ENCODE measurements around the gene DAB2IP.

Gene DAB2IP

GRCh38 chr9:121661328-121661727, 9.9 kb downstream of the DAB2IP start:
- no peak overlapping the region for H3K4me3 ChIP-seq (ENCODE audit: low read depth, low read length)
- ChIA-PET CTCF (interaction anchor here (0.6 to 2.4 kb wide), 4 partner anchors 34 to 189 kb away, joined by 3 to 7 read pairs (median 5); no protein-coding TSS in a partner anchor), POLR2A (no interaction called here)
- H3K4me1 ChIP-seq (ENCODE audit: control insufficient read depth, insufficient read depth, low read length), result no peaks in the 10 kb centered on the region
- no peaks in the 10 kb centered on the region for H3K9me3 ChIP-seq (ENCODE audit: control insufficient read depth, insufficient read depth, low read depth, low read length)
- peaks cover 0 to 7% of the 10 kb centered on the region in 2 experiments; a peak in 1 of 3 replicates for H3K36me3 ChIP-seq (ENCODE audit: control insufficient read depth in 2 of 2, insufficient read depth in 1 of 2, low read length in 2 of 2)
- no peak overlapping the region for H3K27ac ChIP-seq (ENCODE audit: extremely low read depth, low read depth, low read length)
- no peak for TF ChIP-seq ZNF791 (tag by site-specific recombination; IDR thresholded peaks at IDR 0.05)
- TF ChIP-seq ZFP37 (tag by site-specific recombination; IDR thresholded peaks at IDR 0.05), result no peak
- TF ChIP-seq ZBTB7A (tag by site-specific recombination; IDR thresholded peaks at IDR 0.05; ENCODE audit: low read depth), result no peak
- TF ChIP-seq, protein P1, sequence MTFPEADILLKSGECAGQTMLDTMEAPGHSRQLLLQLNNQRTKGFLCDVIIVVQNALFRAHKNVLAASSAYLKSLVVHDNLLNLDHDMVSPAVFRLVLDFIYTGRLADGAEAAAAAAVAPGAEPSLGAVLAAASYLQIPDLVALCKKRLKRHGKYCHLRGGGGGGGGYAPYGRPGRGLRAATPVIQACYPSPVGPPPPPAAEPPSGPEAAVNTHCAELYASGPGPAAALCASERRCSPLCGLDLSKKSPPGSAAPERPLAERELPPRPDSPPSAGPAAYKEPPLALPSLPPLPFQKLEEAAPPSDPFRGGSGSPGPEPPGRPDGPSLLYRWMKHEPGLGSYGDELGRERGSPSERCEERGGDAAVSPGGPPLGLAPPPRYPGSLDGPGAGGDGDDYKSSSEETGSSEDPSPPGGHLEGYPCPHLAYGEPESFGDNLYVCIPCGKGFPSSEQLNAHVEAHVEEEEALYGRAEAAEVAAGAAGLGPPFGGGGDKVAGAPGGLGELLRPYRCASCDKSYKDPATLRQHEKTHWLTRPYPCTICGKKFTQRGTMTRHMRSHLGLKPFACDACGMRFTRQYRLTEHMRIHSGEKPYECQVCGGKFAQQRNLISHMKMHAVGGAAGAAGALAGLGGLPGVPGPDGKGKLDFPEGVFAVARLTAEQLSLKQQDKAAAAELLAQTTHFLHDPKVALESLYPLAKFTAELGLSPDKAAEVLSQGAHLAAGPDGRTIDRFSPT (tag by site-specific recombination; IDR thresholded peaks at IDR 0.05), result no peak
- no peak for TF ChIP-seq WT1 (tag by site-specific recombination; IDR thresholded peaks at IDR 0.05)
- no peak for TF ChIP-seq ZNF140 (tag by site-specific recombination; IDR thresholded peaks at IDR 0.05)
- TF ChIP-seq ZNF623 (tag by site-specific recombination; IDR thresholded peaks at IDR 0.05), result no peak
- TF ChIP-seq, protein P2, sequence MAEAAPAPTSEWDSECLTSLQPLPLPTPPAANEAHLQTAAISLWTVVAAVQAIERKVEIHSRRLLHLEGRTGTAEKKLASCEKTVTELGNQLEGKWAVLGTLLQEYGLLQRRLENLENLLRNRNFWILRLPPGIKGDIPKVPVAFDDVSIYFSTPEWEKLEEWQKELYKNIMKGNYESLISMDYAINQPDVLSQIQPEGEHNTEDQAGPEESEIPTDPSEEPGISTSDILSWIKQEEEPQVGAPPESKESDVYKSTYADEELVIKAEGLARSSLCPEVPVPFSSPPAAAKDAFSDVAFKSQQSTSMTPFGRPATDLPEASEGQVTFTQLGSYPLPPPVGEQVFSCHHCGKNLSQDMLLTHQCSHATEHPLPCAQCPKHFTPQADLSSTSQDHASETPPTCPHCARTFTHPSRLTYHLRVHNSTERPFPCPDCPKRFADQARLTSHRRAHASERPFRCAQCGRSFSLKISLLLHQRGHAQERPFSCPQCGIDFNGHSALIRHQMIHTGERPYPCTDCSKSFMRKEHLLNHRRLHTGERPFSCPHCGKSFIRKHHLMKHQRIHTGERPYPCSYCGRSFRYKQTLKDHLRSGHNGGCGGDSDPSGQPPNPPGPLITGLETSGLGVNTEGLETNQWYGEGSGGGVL (tag by site-specific recombination; IDR thresholded peaks at IDR 0.05), result no peak
- TF ChIP-seq, protein P3, sequence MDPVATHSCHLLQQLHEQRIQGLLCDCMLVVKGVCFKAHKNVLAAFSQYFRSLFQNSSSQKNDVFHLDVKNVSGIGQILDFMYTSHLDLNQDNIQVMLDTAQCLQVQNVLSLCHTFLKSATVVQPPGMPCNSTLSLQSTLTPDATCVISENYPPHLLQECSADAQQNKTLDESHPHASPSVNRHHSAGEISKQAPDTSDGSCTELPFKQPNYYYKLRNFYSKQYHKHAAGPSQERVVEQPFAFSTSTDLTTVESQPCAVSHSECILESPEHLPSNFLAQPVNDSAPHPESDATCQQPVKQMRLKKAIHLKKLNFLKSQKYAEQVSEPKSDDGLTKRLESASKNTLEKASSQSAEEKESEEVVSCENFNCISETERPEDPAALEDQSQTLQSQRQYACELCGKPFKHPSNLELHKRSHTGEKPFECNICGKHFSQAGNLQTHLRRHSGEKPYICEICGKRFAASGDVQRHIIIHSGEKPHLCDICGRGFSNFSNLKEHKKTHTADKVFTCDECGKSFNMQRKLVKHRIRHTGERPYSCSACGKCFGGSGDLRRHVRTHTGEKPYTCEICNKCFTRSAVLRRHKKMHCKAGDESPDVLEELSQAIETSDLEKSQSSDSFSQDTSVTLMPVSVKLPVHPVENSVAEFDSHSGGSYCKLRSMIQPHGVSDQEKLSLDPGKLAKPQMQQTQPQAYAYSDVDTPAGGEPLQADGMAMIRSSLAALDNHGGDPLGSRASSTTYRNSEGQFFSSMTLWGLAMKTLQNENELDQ (tag by site-specific recombination; IDR thresholded peaks at IDR 0.05; ENCODE audit: low read depth), result no peak
- TF ChIP-seq, protein P4, sequence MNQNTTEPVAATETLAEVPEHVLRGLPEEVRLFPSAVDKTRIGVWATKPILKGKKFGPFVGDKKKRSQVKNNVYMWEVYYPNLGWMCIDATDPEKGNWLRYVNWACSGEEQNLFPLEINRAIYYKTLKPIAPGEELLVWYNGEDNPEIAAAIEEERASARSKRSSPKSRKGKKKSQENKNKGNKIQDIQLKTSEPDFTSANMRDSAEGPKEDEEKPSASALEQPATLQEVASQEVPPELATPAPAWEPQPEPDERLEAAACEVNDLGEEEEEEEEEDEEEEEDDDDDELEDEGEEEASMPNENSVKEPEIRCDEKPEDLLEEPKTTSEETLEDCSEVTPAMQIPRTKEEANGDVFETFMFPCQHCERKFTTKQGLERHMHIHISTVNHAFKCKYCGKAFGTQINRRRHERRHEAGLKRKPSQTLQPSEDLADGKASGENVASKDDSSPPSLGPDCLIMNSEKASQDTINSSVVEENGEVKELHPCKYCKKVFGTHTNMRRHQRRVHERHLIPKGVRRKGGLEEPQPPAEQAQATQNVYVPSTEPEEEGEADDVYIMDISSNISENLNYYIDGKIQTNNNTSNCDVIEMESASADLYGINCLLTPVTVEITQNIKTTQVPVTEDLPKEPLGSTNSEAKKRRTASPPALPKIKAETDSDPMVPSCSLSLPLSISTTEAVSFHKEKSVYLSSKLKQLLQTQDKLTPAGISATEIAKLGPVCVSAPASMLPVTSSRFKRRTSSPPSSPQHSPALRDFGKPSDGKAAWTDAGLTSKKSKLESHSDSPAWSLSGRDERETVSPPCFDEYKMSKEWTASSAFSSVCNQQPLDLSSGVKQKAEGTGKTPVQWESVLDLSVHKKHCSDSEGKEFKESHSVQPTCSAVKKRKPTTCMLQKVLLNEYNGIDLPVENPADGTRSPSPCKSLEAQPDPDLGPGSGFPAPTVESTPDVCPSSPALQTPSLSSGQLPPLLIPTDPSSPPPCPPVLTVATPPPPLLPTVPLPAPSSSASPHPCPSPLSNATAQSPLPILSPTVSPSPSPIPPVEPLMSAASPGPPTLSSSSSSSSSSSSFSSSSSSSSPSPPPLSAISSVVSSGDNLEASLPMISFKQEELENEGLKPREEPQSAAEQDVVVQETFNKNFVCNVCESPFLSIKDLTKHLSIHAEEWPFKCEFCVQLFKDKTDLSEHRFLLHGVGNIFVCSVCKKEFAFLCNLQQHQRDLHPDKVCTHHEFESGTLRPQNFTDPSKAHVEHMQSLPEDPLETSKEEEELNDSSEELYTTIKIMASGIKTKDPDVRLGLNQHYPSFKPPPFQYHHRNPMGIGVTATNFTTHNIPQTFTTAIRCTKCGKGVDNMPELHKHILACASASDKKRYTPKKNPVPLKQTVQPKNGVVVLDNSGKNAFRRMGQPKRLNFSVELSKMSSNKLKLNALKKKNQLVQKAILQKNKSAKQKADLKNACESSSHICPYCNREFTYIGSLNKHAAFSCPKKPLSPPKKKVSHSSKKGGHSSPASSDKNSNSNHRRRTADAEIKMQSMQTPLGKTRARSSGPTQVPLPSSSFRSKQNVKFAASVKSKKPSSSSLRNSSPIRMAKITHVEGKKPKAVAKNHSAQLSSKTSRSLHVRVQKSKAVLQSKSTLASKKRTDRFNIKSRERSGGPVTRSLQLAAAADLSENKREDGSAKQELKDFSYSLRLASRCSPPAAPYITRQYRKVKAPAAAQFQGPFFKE (tag by site-specific recombination; IDR thresholded peaks at IDR 0.05; ENCODE audit: borderline replicate concordance), result no peak
- TF ChIP-seq ZNF341 (tag by site-specific recombination; IDR thresholded peaks at IDR 0.05; ENCODE audit: low read depth), result no peak

- H3K4me3 ChIP-seq (ENCODE audit: low read depth, low read length), result no peak overlapping the region
- CTCF ChIA-PET, result interaction anchor here (0.6 to 2.4 kb wide), 4 partner anchors 33 to 449 kb away, joined by 3 to 7 read pairs (median 6); no protein-coding TSS in a partner anchor
- H3K36me3 ChIP-seq (ENCODE audit: control insufficient read depth in 2 of 2, insufficient read depth in 1 of 2, low read length in 2 of 2), result no peaks in the 10 kb centered on the region
- POLR2A ChIA-PET, result no interaction called here
- no peaks in the 10 kb centered on the region for H3K9me3 ChIP-seq (ENCODE audit: control insufficient read depth, insufficient read depth, low read depth, low read length)
- no peak overlapping the region for H3K27ac ChIP-seq (ENCODE audit: extremely low read depth, low read depth, low read length)
- no peaks in the 10 kb centered on the region for H3K4me1 ChIP-seq (ENCODE audit: control insufficient read depth, insufficient read depth, low read length)
- TF ChIP-seq, protein P5, sequence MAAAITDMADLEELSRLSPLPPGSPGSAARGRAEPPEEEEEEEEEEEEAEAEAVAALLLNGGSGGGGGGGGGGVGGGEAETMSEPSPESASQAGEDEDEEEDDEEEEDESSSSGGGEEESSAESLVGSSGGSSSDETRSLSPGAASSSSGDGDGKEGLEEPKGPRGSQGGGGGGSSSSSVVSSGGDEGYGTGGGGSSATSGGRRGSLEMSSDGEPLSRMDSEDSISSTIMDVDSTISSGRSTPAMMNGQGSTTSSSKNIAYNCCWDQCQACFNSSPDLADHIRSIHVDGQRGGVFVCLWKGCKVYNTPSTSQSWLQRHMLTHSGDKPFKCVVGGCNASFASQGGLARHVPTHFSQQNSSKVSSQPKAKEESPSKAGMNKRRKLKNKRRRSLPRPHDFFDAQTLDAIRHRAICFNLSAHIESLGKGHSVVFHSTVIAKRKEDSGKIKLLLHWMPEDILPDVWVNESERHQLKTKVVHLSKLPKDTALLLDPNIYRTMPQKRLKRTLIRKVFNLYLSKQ (tag by site-specific recombination; IDR thresholded peaks at IDR 0.05; ENCODE audit: borderline replicate concordance), result no peak
- TF ChIP-seq ZNF544 (tag by site-specific recombination; IDR thresholded peaks at IDR 0.05) (no peak), ZNF19 (tag by site-specific recombination; IDR thresholded peaks at IDR 0.05; ENCODE audit: low read depth) (no peak), ZNF629 (tag by site-specific recombination; IDR thresholded peaks at IDR 0.05) (no peak), ZNF302 (tag by site-specific recombination; IDR thresholded peaks at IDR 0.05; ENCODE audit: low read depth) (no peak)
- TF ChIP-seq, protein P6, sequence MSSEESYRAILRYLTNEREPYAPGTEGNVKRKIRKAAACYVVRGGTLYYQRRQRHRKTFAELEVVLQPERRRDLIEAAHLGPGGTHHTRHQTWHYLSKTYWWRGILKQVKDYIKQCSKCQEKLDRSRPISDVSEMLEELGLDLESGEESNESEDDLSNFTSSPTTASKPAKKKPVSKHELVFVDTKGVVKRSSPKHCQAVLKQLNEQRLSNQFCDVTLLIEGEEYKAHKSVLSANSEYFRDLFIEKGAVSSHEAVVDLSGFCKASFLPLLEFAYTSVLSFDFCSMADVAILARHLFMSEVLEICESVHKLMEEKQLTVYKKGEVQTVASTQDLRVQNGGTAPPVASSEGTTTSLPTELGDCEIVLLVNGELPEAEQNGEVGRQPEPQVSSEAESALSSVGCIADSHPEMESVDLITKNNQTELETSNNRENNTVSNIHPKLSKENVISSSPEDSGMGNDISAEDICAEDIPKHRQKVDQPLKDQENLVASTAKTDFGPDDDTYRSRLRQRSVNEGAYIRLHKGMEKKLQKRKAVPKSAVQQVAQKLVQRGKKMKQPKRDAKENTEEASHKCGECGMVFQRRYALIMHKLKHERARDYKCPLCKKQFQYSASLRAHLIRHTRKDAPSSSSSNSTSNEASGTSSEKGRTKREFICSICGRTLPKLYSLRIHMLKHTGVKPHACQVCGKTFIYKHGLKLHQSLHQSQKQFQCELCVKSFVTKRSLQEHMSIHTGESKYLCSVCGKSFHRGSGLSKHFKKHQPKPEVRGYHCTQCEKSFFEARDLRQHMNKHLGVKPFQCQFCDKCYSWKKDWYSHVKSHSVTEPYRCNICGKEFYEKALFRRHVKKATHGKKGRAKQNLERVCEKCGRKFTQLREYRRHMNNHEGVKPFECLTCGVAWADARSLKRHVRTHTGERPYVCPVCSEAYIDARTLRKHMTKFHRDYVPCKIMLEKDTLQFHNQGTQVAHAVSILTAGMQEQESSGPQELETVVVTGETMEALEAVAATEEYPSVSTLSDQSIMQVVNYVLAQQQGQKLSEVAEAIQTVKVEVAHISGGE (tag by site-specific recombination; conservative IDR thresholded peaks at IDR 0.05; ENCODE audit: low read depth), result no peak
These were observed 10.9 kb downstream of the DAB2IP start for GRCh38 chr9:121662359-121662758.
